Activated CD4-positive, CD25-positive, alpha-beta regulatory T cell treated with anti-CD3 and anti-CD28 coated beads, Interleukin-2, amount 50 U/mL, for 72 hours (primary cell): Measurements from ENCODE around the gene TMEM204.

Experiments
- DNase-seq: peaks from one replicate; pipeline ENCODE4 v3.0.0; 2021

The TMEM204 gene

DNA sequence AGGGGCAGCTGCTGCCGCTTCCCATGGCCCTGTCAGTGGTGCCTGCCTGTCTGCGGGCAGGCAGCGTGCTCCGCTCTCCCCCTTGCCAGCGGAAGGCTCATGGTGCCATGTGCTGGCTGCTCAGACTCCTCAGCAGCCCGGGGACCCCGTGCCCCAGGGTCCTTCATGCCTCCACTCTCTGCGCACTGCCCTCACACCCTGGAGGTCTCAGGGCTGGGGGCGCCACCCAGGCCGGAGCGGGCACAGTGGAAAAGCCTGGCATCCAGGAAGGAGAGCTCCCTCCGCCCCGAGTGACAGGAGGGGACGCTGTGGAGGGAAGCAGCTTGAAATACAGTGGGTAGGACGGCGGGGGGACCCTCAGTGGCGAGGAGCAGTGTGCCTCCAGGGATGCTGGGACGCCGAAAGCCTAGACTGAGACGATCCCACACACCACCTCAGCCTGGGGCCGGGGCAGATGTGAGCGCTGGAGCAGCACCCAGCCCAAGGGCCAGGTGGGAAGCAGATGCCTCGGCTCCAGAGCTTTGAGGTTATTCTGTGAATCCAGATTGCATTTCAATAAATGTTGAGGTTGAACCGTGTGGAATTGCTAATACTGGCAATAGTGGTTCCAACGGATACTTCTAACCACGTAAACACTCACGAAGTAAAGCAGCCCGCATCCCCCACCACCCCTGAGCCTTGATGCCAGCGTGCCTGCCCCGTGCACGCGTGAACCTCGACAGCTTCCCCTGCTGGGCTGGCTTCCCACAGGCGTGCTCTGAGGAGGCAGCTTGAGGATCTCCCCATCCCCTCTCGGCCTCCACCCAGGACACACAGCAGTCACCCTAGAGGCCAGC lies 6.5 kb downstream of the TMEM204 start:
- DNase-seq = no peak

DNA sequence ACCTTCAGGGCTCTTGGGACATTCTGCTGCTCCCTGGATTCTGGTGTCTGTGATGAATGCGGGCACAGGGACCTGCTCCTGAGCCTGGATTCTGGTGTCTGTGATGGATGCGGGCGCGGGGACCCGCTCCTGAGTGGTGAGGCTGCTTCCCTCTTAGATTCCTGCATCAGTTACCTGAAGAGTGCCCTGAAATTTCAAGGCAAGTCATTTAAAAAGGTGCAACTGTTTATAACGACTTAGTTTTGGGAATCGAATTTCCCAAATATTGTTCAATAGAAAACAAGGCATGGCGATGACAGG lies 7.0 kb downstream of the TMEM204 start:
- no peak for DNase-seq

DNA sequence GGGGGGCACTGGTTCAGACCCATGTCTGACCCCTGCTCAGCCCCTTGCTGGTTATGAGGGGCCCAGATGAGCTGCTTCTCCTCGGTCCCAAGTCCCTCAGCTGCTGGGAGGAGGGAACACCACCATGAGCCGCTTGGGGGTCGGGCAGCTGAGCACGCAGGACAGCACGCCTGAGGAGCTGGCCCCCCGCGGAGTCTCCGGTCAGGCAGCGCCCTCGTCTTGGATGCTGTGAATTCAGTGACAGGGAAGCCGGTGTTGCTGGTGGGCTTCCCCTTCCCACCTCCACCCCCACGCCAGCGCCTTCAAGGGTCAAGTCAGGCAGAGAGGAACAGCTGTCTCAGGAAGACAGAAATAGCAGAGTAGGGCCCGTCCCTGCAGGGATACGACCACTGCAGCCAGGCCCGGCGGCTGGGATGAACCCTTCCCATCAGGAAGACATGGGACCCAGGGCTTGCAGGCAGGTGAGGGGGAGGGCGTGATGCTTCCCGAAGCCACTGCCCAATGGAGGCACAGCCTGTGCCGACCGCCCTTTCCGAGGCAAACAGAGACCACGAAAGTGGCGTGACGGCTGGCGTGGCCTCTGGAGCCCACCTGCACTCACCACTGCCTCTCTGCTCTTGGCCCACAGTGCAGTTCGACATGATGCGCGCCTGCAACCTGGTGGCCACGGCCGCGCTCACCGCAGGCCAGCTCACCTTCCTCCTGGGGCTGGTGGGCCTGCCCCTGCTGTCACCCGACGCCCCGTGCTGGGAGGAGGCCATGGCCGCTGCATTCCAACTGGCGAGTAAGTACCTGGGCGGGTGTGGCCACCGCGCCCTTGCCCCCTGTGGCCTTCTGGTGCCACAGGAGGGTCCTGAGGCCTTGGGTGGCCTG lies 8.1 kb downstream of the TMEM204 start:
- no peak for DNase-seq

DNA sequence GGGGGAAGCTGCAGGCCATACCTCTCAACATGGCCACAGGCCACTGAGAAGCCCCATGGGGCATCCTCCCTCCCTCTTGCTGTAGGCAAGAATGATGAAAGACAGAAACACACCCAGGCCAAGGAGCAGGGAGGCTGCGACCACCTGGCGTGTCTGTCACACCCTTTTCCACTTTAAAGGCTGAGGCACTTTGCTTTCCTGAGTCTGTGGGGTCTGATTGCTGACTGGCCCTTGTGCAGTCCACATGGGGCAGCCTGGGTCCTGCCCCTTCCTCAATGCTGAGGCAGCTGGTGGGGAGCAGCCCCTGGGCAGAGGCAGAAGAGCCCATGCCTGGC lies 8.7 kb downstream of the TMEM204 start:
- DNase-seq = no peak

DNA sequence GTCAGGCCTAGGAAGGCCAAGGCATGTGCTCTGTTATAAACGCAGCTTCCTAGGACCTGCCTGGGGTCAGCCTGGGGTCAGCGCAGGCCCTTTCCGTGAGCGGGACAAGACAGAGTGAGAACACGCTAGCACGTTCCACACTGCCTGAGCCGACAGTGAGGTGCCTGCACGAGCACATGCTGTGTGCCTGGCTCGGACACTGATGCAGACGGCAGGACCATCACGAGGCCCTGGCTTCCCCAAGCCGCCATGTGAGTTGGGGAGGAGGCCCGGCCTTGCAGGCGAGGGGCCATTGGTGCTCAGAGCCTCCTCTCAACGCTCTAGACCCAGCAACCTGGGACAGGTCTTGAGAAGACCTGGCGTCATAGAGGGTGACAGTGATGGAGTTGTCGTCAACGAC lies 9.1 kb downstream of the TMEM204 start:
- no peak for DNase-seq

DNA sequence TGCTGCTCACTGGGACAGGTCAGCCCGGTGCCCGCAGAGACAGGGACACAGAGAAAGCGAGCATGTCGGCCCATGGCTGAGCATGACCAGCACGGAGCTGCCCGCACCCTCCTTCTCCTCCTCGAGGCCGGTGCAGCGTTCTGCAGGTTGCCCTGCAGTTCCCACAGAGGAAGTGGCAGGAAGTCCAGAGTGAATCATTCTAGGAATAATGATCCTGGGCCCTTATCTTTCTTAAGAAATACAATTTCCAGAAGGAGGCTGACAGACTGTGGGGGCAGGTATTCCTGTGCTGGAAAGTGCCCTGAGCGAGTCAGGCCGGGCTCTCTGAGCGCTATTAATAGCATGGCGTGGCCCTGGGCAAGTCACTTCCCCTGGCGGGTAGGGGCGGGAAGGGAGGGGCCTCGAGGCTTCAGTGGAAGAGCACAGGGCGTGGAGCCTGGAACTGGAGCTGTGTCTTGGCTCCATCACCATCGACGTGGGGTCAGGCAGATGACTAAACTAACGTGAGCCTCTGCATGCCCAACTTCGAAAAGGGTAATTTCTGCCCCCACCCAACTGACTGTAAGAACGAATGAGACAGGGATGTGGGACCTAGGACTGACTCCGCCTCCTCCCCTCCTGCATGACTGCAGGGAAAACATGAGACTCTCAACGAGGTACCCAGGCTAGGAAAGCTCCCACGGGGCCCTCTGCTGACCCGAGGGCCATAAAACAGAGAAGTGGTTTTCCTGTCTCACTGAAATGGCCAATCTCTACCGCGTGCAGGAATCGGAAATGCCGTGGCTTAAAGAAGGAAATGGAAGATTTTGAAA lies 9.8 kb downstream of the TMEM204 start:
- DNase-seq = no peak

DNA sequence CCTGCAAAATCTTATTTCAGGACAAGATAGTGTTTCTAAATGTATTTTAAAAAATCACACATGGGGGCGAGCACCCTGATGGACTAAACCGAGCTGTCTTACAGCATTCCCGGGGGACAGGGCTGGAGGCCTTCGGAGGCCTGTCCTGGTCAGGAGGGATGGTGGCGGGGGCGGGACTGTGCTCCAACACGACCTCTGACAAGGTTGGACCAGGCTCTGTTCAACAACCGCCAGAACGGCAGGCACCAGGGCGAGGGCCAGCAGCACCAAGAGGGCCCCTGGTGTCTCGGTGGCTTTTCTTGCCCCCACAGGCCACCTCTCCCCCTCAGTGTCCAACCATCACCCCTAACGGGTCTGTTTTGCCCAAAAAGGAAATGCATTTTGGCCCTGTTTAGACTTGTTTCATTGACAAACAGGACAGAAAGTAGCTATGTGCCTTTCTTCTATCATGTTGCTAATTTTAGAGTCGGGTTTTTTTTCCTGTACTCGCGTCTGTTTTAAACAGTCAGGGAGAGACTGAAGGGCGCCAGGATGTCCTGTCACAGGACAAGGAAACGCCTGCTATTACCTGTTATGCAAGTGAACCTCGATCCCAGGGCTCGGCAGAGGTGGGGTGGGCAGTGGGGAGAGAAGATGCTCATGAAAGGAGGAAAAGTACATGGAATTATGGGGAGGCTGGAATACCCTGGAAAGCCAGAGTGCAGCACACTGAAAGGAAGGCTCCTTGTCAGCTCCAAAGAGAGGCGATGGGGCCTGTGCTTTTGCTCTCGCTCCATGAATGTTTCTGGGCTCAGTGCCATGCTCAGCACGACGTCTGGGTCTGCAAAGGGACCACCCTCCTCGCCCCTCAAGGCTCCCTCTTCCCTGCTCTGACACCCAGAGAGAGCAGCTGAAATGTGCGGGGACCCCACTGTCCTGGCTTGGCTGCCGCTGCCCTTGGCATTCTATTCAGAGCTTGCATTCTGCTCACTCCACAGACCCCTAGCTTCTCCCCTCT lies 11.9 kb downstream of the TMEM204 start:
- no peak for DNase-seq

DNA sequence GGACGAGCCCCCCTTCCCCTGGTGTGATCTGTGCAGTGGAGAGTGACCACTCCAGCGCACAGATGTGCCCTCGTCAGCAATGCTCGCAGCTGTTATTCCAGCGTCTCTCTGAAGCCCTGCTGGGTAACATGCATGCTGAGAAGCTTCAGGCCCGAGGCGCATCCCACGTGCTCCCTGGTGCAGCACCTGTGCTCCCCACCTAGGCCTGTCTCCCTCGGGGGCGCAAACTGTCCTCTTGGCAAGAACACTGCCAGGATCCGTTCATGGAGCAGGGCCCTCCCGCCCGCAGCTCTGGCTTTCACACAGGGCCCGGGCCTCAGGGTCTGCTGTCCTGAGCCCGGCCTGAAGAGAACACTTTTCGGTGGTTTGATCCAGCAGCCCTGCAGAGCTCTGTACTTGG lies 13.0 kb downstream of the TMEM204 start:
- DNase-seq = no peak

DNA sequence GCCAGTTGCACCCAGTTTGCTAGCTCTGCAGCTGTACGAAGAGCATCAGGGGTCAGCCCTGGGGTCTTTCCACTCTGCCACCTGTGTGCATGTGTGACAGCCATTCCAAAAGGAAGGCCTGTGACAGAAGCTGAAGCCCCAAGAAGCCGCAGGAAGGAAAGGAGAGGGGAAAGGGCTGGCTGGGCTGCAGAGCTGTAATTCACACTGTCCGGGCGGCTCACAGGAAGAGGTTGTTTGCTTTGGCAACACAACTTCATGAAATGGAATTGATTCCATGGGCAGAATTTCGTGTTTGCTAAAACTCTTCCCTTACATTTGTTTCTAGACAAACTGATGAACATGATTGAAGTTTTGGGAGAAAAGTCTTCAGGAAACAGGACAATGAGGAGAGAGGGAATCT lies 14.8 kb downstream of the TMEM204 start:
- DNase-seq = no peak

DNA sequence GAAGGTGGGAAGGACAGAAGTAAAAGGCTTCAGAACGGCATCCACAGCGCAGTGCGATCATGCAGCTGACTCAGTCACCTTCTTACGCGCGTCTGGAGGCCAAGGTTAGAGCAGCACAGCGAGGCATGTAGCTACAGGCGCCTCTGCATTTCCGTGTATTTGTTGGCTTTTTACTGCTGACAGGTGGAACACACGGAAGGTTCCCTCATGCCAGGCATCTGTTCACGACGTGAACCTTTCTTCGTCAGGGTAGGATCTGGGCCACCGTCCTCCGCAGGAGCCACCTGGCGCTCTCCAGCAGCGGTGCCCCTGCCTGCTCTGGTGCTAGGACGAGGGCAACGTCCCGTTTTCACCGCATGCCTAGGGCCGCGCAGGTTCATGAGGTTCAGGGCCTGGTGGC lies 15.3 kb downstream of the TMEM204 start:
- DNase-seq = no peak

DNA sequence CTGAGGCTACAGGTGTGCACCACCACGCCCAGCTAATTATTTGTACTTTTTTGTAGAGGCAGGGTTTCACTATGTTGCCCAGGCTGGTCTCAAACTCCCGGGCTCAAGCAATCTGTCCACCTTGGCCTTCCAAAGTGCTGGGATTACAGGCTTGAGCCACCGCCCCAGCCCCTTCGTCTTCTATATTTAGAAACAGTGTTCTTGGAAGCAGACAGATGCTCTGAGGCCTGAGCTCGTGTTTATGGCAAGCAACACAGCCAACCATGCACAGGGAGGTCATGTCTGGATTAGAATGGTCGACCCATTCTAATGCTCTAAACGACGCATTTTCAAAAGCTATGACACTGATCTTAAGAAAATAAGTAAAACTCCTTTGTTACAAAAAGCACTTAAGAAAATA lies 16.6 kb downstream of the TMEM204 start:
- no peak for DNase-seq

DNA sequence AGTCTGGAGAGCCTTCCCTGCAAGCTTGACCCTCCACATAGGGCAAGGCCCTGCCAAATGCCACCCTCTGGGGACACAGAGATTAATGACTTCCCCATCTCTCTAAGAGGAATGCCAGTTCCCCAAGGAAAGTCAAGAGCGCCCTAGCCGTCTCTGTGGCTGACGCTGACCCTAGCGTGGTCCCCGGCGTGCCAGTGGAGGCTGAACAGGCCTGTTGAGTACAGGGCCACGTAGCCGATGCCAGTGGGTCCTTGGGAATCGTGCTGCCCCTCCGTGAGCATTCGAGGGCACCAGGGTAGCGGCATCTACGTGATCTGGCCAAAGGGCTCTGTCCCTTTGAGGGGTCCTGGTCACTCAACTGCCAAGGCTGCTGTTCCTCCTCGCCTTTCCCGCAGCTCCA lies 17.2 kb downstream of the TMEM204 start:
- DNase-seq = no peak

DNA sequence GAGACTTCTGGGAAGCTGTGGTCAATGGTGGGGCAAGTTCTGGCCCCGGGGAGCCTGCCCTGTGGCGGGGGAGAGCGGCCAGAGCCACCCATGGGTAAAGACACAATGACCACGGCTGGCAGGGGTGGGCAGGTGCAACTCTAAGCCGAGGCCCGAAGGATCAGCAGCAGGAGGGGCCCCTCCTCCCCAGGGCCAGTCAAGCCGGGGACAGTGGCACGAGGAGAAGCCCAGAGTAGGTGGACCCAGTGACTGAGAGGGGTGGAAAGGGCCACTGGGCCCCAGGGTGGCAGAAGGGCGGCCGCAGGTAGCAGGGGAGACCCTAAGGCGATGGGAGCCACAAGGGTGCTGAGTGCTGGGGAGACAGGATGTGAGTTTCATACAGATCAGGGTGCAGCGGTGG lies 17.7 kb downstream of the TMEM204 start:
- DNase-seq = no peak

DNA sequence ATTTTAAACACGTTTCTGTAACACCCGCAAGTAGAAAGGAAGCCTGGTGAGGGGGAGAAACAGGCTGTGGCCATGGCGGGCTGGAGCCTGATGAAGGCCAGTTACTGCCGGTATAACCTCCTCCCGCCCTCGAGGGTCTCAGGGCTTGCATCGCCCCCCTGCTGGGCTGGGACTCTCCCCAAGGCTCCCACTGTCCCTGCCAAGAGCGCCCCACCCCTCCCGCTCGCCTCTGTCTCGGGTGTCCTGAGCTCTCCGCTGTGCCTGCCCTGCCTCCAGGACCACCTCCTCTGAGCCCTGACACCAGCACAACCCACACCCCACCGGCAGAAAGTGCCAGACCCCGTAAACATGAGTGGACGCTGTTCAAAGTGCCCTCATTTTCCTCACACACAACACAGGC lies 18.7 kb downstream of the TMEM204 start:
- DNase-seq = no peak

DNA sequence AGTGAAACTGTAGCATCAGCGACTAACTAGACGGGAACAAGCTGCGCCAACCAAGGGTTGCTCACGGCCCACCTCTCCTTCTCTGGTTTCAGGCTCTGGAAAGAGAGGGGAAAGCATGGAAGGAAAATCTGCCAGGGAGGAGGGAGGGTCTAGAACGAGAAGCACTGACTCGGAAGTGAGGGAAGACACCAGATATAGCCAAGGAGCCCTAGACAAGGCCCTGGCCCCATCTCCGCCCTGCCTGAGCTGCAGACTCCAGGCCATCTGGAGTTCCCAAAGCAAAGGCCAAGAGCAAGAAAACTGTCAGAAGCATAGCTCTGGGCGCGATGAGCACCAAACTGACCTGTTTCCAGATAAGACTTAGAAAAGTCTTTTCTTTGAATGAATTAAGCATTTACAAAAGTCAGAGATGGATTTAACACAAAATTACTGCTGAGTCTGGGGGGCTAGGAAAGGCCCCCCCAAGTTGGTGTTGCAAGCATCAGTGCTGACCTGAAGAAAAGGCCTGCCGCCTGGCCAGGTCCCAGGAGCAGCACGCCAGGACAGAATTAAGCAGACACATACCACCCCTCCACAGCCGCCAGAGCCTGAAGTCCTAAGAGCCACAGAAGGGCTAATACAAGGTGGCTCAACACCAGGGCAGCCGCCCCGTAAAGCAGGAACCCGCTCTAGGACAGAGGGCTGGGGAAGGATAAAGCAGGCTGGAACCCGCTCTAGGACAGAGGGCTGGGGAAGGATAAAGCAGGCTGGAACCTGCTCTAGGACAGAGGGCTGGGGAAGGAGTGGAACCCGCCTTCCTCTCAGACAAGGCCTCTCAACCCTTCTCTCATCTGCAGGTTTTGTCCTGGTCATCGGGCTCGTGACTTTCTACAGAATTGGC lies 20.7 kb downstream of the TMEM204 start:
- no peak for DNase-seq

DNA sequence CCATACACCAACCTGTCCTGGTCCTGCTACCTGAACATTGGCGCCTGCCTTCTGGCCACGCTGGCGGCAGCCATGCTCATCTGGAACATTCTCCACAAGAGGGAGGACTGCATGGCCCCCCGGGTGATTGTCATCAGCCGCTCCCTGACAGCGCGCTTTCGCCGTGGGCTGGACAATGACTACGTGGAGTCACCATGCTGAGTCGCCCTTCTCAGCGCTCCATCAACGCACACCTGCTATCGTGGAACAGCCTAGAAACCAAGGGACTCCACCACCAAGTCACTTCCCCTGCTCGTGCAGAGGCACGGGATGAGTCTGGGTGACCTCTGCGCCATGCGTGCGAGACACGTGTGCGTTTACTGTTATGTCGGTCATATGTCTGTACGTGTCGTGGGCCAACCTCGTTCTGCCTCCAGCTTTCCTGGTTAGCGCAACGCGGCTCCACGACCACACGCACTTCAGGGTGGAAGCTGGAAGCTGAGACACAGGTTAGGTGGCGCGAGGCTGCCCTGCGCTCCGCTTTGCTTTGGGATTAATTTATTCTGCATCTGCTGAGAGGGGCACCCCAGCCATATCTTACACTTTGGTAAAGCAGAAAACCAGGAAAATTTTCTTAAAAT lies 21.5 kb downstream of the TMEM204 start:
- DNase-seq = no peak

DNA sequence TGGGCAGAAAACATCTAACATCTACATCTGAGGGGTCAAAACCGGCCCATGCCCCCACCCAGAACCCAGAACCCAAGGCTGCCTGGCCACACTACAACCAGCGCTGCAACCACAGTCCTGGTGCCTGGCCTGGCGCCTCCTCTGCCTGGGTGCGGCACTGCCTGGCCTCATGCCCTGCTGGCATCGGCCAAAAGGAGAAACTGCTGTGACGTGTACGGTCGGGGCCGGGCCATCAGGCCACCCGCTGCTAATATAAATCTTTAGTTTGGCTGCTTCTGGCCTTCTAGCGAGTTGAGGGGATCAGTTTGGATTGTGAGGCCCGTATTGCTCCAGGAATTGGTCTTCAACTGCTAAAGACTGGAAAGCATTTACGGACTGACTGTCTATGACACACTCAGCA lies 22.8 kb downstream of the TMEM204 start:
- no peak for DNase-seq

DNA sequence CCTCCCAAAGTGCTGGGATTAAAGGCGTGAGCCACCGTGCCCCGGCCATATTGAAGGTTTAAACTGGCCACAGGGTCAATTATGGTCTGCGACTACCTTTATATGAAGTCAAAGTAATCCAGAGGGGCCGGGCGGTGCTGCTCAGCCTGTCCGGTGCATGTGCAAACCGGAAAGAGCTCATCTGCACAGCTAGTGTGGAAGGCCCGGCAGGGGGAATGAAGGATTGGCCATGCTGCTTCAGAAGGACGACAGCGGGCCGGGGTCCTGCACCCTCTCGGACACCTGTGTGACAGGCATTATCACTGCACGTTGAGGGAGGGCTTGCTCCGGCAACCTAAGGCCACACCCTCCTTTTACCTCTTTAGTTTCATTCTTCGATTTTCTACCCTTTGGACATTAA lies 23.6 kb downstream of the TMEM204 start:
- no peak for DNase-seq

DNA sequence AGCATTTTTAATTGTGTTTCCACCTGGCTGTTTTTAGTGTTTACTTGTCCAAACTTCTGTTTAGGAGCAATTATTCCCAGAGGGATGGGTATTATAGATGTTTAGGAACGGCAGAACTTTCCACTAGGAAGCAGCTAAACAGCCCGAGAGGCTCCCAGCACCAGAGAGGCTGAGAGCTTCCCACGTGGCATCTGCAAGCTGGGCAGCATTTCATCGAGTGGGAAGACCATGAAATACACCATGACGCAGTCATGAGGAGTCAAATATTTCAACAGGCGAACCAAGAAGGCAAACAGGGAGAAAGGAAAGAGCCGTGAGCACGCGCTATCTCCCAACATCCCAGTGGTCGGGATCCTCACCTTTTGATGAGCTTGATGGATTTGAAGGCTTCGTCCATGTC lies 24.1 kb downstream of the TMEM204 start:
- DNase-seq = no peak

DNA sequence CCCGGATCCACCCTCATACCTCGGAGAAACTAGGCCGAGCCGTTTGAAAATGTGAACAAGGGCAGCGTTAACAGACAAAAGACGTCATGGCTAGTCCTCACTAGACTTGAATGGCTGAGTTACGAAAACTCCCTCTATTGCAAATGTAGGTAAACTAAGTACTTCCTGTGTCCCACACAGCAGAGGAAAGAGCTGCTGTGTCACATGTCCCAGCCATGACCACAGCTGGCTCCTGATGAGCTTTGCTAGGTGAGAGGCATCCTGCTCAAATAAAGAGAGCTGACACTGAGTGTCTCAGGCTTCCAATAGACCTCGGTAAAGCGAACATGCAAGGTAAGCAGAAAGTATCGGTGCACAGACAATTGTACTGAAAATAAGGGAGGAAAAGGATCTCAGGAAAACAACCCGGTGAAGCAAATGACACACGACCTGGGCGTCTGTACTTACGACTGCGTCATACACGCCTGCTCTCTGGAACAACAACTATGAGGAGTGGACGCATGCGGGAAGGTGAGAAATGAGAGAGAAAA lies 26.0 kb downstream of the TMEM204 start:
- no peak for DNase-seq

DNA sequence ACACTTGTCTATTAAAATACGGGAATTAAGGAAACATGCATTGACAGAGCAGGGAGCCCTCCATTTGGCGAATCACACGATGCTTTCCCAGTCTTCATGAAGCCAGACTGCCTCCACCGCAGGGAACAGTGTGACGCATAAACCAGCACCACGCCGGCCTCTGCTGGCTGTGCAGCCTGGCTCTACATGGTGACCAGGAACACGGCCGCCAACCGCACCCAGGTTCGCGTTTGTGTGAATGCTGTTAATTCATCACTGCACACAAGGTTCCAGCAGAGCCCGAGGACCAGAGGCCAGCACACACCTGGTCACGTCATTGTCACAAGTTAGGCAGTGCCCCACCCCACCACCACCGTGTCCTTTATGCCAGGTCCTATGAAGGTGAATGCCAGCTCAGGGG lies 26.7 kb downstream of the TMEM204 start:
- no peak for DNase-seq
